Stomach (tissue), 4 donors: ENCODE measurements around the gene KPTN.

Experiments
- CTCF ChIP-seq, 7 experiments: fragments of 450-650 bp in 4 of 7; fragments of 200-600 bp in 3 of 7; sonication (generic) in 3 of 7; IDR thresholded peaks; one replicate each; pipeline ENCODE4 v1.5.1; 2016 to 2019; ENCODE audit warnings: antibody characterized with exemption in 7 of 7, control low read depth in 2 of 7, mild to moderate bottlenecking in 1 of 7
- POLR2A ChIP-seq, 4 donors: fragments of 450-650 bp; IDR thresholded peaks; one replicate each; pipeline ENCODE4 v1.6.1; 2016; ENCODE audit warnings: antibody characterized with exemption in 4 of 4, control low read depth in 2 of 4, mild to moderate bottlenecking in 1 of 4, moderate library complexity in 1 of 4

- TF ChIP-seq CTCF (IDR thresholded peaks at IDR 0.05) (no peak), POLR2A (IDR thresholded peaks at IDR 0.05) (no peak)
These were observed 39.6 kb downstream of the KPTN start for GRCh38 chr19:47444388-47444821.
